ENCODE data around the gene ABCG2.

ABCG2 gene

DNA sequence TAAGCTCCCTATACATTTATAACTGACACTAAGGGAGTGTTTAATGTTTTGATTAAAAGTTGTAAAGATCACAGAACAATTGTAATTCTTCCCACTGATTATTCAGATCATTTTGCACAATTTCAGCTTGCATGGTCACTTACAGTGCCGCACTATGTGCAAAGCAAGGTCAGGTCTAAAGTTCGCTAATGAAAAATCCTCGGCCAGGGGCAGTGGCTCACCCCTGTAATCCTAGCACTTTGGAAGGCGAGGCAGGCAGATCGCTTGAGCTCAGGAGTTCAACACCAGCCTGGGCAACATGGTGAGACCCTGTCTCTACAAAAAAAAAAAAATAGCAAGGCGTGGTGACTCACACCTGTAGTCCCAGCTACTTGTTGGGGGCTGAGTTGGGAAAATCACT, 94.0 kb downstream of the ABCG2 start:
- no peak for DNase-seq (ENCODE audit: low read depth)

DNA sequence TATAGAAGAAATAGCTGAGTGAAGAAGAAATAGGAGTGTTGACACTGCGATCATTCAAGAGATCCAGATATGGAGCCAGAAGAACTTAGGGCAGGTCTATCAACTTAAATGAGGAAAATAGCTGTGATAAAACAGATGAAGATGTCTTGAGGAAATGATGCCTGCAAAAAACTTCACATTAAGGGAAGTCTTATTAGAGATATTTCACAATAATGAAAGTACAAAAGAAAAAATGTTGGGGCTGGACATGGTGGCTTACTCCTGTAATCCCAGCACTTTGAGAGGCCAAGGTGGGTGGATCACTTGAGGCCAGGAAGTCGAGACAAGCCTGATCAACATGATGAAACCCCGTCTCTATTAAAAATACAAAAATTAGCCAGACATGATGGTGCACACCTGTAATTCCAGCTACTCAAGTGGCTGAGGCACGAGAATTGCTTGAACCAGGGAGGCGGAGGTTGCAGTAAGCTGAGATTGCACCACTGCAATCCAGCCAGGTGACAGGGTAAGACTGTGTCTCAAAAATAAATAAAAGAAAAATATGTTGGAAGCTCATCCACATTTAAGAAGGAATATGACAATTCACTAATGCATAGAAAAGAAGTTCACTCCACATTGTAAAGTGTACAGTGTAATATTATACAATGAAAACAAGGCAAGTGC, 94.7 kb downstream of the ABCG2 start:
- DNase-seq (ENCODE audit: low read depth), result no peak

DNA sequence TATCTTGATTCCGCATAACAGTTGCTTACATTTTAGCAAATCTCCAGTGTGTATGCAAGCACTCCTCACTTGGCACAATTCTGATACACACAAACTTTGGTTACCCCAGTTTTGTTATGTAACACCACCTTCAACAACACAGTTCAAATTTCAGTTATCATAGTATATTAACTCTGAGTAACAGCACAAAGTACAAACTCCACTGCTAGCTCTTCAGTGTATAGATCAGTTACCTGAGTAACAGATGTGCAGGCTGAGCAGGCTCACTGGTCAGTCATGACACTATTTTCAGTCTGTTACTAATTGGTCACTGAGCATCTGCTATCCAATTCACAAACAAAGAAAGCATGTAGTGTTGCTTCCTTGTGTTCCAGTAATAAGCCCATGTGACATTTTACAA, 95.6 kb downstream of the ABCG2 start:
- DNase-seq (ENCODE audit: low read depth), result no peak

DNA sequence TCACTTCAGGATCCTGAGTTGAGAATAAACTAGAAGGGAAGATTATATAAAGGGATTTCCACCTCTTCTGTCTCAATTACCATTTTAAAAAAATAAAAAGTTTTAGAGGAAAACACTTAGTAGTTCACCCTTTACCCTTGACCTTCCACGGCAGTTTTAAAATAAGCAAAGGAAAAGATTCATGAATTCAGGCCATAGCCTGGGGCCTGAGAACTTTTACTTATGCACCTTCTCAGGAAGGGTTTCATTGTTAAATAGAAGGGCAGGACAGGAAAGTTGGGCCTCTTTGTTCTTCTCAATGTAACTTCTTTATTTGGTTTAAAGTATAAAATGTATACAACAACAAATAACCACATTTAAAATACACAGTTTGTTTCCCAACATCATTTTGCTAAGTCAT, 96.1 kb downstream of the ABCG2 start:
- no peak for DNase-seq (ENCODE audit: low read depth)

DNA sequence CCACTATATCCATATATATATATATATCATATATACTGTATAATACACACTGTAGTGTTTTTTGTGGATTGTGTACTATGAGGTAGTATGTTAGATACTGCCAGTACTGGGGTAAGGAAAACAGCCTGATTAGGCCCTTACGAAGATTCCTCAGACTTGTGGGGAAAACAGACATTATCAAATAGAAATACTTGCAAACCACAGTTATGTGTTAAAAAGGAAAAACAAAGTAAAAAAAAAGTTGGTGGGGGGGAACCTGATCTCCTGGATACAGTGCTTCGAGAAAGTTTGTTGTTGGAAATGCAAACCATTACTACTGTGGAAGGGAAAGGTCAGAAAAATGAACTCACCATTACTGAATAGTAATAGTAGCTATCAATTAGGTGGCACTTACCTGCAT, 98.0 kb downstream of the ABCG2 start:
- DNase-seq (ENCODE audit: low read depth), result no peak

DNA sequence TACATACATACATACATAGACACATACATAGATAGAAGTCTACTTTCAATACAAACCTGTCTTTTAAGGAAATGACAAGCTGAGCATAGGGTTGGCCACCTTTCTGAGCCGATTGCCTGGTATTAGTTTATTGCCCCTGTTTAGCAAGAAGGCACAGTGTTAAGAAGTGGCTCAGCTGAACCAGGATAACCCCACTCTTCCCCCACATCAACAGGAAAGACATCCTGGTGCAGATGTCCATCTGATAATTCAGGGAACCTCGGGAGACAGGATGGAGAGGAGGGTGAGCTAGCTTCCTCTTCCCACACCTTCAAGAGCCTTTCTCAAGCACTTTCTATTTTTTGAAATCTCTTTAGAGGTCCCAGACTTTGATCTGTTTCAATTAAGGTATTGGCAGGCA, 98.7 kb downstream of the ABCG2 start:
- no peak for DNase-seq (ENCODE audit: low read depth)

DNA sequence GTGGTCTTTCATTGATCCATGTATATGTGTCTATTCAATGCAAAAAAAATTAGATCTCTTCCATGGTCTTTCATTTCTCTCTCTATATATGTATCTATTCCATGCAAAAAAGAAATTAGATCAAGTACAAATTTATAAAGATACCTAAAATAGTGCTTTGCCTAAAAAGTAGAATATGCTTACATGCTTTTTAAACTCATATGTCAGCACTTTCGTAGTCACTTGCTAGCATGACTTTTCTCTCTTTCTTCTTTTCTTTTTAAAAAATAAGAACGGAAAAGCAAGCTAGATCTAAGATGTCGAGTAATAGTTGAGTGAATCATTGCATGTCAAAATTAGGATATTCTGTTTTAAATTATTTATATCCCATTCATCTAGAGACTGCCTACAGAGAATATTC, 100.1 kb downstream of the ABCG2 start:
- DNase-seq (ENCODE audit: low read depth), result no peak

DNA sequence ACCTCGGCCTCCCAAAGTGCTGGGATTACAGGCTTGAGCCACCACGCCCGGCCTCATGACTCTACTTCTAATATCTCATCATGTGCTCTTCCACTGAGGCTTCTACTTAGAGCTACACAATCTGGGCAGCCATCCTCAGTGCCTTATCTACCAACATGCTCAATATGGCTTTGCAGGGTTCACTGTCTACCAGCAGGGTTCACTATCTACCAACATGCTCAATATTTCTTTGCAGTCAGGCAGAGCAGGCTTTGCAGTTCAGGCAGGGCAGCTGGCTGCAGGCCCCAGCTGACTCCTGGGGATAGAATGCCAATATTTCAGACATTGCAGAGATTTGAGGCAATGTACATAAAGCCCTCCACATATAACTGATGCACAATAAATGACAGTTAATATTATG, 103.5 kb downstream of the ABCG2 start:
- no peak for DNase-seq (ENCODE audit: low read depth)

DNA sequence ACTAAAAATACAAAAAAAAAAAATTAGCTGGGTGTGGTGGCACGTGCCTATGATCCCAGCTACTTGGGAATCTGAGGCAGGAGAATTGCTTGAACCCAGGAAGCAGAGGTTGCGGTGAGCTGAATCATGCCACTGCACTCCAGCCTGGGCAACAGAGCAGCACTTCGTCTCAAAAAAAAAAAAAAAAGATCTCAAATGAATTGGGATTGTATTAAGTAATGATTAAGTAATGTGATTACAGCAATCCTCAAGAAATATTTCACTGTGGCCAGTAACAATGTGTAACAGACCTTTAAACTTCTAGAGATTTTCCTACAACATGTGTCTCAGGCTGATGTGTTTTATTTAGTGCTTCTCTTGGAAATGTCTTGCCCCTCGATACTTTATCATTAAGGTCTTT, 104.2 kb downstream of the ABCG2 start:
- DNase-seq (ENCODE audit: low read depth), result no peak

DNA sequence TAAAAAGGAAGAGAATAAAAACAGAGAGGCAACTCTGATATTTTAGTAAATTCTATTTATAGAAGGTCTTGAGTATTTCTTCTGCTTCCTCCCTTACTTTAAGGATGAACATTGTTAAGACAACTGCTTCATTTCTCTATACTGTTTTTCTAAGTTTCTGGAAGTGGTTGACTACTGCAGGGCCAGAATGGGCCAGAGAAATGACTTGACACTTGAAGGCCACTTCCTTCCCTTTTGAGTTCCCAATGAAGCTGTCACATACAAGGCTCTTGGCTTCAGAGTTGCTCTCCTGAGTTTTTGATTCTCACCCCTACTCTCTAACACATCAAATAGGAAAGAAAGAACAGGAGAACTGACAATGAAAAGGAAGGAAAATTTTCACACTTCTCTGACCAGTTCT, 113.4 kb downstream of the ABCG2 start:
- DNase-seq (ENCODE audit: low read depth), result no peak

DNA sequence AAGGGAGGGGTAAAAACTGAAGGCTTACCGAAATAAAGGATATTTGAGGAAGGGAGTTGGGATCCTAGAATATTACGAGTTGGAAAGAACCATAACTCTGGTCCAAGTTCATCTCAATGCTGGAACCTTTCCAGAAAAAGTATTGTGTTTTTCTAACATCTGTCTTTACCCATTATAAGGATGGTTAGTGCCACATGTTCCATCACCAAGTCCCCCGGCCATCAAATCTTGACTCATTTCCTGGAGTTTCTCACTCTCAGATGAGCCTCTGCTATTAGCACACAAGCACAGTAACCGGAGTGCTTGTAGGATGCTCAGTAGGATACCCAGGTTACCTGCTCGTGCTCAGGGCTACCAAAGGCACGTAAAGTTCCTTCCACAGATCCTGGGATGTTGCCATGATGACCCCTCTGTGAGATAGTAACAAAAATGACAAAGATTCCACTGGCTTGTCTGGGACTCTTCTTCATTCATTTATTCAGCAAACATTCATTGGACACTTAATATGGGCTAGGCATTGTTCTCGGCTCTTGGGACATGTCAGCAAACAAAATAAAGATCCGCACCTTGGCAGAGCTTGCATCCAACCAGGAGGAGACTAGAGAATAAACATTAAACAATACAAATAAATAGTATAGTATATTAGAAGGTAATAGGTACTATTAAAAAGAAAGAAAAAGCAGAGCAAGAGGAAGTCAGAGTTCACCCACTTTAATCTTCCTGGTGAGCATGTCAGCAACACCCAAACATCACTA, 114.7 kb downstream of the ABCG2 start:
- DNase-seq (ENCODE audit: low read depth), result no peak

DNA sequence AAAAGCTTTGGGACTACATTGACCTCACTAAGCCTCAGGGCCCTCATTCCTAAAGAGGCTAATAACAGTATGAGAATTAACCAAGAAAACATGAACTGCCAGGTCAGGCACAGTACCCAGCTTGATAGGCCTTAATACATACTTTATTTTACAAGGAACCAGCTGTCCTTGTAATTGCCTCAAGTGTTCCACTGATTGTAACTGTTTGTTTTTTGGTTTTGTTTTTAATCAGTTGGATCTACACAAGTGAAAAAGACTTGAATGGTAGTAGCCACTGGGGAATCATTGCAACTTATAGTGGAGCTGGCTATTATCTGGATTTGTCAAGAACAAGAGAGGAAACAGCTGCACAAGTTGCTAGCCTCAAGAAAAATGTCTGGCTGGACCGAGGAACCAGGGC, 115.4 kb downstream of the ABCG2 start:
- no peak for DNase-seq (ENCODE audit: low read depth)

DNA sequence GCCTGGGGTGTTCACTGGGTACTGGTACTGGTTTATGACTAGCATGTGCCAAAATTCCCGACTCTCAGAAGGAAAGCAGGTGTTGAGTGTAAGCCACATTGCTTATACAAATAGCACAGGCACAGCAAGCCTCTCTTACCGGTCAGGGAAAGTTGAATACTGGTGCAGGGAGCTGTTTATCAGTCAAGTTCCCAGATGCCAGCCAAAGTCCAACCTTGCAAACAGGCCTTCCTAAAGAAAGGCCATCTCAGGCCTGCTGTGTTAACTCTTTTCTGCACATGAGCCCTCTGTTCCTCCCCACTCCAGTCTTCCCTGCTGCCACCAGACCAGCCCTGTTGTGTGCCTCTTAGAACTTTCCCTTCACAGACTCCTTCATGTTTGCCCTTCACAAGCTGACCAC, 116.8 kb downstream of the ABCG2 start:
- DNase-seq (ENCODE audit: low read depth), result no peak

DNA sequence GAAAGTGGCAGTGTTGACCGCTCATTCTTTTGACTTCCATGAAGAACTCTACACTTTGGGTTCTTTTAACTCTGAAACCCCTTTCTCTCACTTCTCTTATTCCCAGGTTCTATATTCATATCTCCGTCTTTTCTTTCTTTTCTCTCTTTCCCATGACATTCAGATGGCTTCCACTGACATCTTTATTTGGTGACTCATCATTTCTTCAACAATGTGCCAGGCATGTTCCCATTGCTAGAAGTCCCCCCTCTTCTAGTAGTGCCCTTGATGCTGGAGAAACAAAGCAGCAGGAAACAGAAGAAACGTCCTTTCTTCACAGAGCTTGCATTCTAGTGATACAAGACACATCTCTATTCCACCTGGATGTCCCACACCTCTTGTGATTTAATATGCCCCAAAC, 117.7 kb downstream of the ABCG2 start:
- no peak for DNase-seq (ENCODE audit: low read depth)

Data from stimulated activated CD8-positive, alpha-beta memory T cell treated with anti-CD3 and anti-CD28 coated beads, Interleukin-4, amount 100 ng/mL, for 24 hours (primary cell).